HUES64 (cell line): ENCODE data around the gene TRPM6.

ENCODE experiments used
- H3K27ac ChIP-seq: 2 replicates; pipeline ENCODE4 v1.7.0; 2013; ENCODE audit warnings: low read depth, low read length, inconsistent platforms
- H3K27me3 ChIP-seq: 2 replicates; pipeline ENCODE4 v1.6.1; 2013; ENCODE audit warnings: mild to moderate bottlenecking, low read length; ENCODE audit not compliant: insufficient read depth
- H3K36me3 ChIP-seq: 2 replicates; pipeline ENCODE4 v1.6.1; 2013; ENCODE audit warnings: mild to moderate bottlenecking, low read length; ENCODE audit not compliant: insufficient read depth
- H3K4me1 ChIP-seq: 2 replicates; pipeline ENCODE4 v1.6.1; 2013; ENCODE audit warnings: mild to moderate bottlenecking, low read length, moderate library complexity; ENCODE audit not compliant: insufficient read depth
- H3K4me3 ChIP-seq: 2 replicates; pipeline ENCODE4 v1.5.1; 2013; ENCODE audit warnings: mild to moderate bottlenecking, low read length, moderate library complexity
- H3K9ac ChIP-seq: 2 replicates; pipeline ENCODE4 v1.6.1; 2013; ENCODE audit warnings: mild to moderate bottlenecking, low read depth, low read length
- H3K9me3 ChIP-seq: 2 replicates; pipeline ENCODE4 v1.6.1; 2013; ENCODE audit warnings: low read depth, low read length; ENCODE audit not compliant: insufficient read depth
- WGBS: fragments of 150-250, 120-280 bp; methylation state at CpG from one replicate; pipeline ENCODE4 v1.1.7; 2013; ENCODE audit warnings: missing lambda C conversion rate; 5-methylcytosine and 5-hydroxymethylcytosine counted together

TRPM6 gene

GRCh38 chr9:74817281-74817810 is 70.4 kb downstream of the TRPM6 start:
- no peak overlapping the region for H3K4me3 ChIP-seq
- WGBS: 94% methylated on average over 9 of the region's 9 CpGs
- H3K27me3 ChIP-seq: no peaks in the 10 kb centered on the region

GRCh38 chr9:74810200-74810599 is 77.5 kb downstream of the TRPM6 start:
- Histone ChIP-seq H3K27ac (no peak overlapping the region), H3K4me3 (no peak overlapping the region), H3K36me3 (no peaks in the 10 kb centered on the region), H3K9ac (no peak overlapping the region), H3K9me3 (no peaks in the 10 kb centered on the region), H3K4me1 (no peaks in the 10 kb centered on the region), H3K27me3 (no peaks in the 10 kb centered on the region)
- 97% methylated on average over 2 of the region's 2 CpGs for WGBS

More at GRCh38 chr9:74817281-74817810, 70.4 kb downstream of the TRPM6 start:
- Histone ChIP-seq H3K4me1 (no peaks in the 10 kb centered on the region), H3K9me3 (no peaks in the 10 kb centered on the region), H3K36me3 (no peaks in the 10 kb centered on the region), H3K9ac (no peak overlapping the region), H3K27ac (no peak overlapping the region)

- H3K4me1 ChIP-seq: no peaks in the 10 kb centered on the region
- WGBS: 83% methylated on average over 1 of the region's 2 CpGs
- H3K4me3 ChIP-seq: no peak overlapping the region
- no peak overlapping the region for H3K27ac ChIP-seq
- H3K36me3 ChIP-seq: no peaks in the 10 kb centered on the region
- no peaks in the 10 kb centered on the region for H3K9me3 ChIP-seq
- no peaks in the 10 kb centered on the region for H3K27me3 ChIP-seq
- no peak overlapping the region for H3K9ac ChIP-seq
Measured at GRCh38 chr9:74804018-74804385, 83.7 kb downstream of the TRPM6 start.

DNA sequence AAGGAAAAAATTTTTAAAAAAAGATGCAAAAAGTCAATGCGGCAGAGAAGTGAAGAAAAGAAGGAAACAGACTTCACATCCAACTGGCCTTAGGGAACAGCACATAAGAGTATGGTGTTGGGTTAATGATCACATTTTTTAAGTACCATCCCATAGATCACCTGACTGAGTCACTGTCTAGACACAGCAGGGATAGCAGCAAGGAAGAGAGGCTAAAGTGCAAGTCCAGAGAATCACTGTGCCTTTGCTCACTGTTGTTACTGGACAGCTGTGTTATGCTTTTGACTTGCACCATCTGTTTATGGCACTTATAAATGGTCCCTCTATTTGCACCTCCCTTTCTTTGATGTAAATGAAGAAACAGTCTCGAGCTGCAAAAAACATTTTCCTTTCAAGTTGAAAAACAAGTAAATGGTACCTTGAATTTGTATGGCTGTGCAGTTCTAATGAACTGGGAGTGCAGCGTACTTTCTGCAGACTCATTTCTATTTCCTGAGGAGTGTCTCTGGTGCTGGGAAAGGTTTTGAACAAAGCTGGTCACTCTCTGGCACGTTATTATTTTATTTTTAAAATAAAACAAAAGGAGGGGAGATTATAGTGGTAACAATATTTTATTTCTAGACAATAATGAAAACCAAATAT is 84.2 kb downstream of the TRPM6 start:
- peak overlapping the region; percentile 25; the same call in 1 of the 2 replicates for H3K9ac ChIP-seq
- no peaks in the 10 kb centered on the region for H3K36me3 ChIP-seq
- H3K4me1 ChIP-seq: no peaks in the 10 kb centered on the region
- WGBS: 94% methylated on average over 3 of the region's 4 CpGs
- H3K27me3 ChIP-seq: no peaks in the 10 kb centered on the region
- H3K4me3 ChIP-seq: no peak overlapping the region
- H3K27ac ChIP-seq: no peak overlapping the region
- no peaks in the 10 kb centered on the region for H3K9me3 ChIP-seq

DNA sequence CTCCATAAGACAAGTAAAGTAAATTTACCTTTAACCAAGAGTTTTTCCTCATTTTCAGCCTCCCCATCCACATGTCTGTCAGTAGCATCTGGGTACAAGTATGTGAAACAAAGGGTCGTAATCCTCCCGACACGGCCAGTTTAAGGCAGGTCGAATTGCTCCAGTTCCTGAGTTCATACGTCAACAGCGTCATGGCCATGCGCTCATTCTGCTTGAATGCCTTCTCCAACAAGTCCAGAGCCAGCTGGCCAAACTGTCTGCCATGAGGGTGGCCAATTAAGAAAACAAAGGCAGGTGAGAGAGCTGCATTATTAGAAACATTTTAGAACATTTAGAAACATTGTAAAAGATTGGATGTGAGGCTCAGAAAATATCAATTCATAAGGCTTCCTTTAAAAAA is 87.5 kb downstream of the TRPM6 start:
- Histone ChIP-seq H3K9me3 (no peaks in the 10 kb centered on the region), H3K4me1 (no peaks in the 10 kb centered on the region), H3K4me3 (no peak overlapping the region), H3K9ac (no peak overlapping the region), H3K36me3 (no peaks in the 10 kb centered on the region), H3K27me3 (no peaks in the 10 kb centered on the region), H3K27ac (no peak overlapping the region)
- 94% methylated on average over 7 of the region's 7 CpGs for WGBS

GRCh38 chr9:74795803-74796202 is 91.9 kb downstream of the TRPM6 start:
- no peaks in the 10 kb centered on the region for H3K4me1 ChIP-seq

GRCh38 chr9:74795081-74795480 is 92.6 kb downstream of the TRPM6 start:
- no peak overlapping the region for H3K9ac ChIP-seq
- no peak overlapping the region for H3K4me3 ChIP-seq
- H3K36me3 ChIP-seq: no peaks in the 10 kb centered on the region
- H3K27me3 ChIP-seq: no peaks in the 10 kb centered on the region
- 91% methylated on average over 4 of the region's 4 CpGs for WGBS
- H3K9me3 ChIP-seq: no peaks in the 10 kb centered on the region
- H3K27ac ChIP-seq: no peak overlapping the region
- H3K4me1 ChIP-seq: no peaks in the 10 kb centered on the region

More at GRCh38 chr9:74795803-74796202, 91.9 kb downstream of the TRPM6 start:
- Histone ChIP-seq H3K4me3 (no peak overlapping the region), H3K36me3 (no peaks in the 10 kb centered on the region), H3K27ac (no peak overlapping the region), H3K27me3 (no peaks in the 10 kb centered on the region), H3K9ac (no peak overlapping the region), H3K9me3 (no peaks in the 10 kb centered on the region)
- WGBS: 36% methylated on average over 1 of the region's 1 CpG

DNA sequence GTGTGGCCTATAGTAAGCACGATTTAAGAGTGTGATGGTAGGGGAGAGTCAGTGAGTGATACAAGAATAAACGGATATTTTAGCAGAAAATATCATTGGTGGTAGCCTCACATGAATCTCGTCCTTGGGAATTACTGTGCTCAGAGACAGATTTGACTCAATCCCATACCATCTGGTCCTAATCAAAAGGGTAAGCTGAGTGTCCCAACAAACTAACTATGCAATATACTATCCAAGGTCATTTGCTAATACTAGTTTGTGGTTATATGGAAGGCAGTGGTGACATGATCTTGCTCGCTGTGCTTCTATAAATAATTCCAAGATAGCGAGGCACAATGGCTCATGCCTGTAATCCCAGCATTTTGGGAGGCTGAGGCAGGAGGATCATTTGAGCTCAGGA is 103.2 kb downstream of the TRPM6 start:
- H3K9ac ChIP-seq: no peak overlapping the region

DNA sequence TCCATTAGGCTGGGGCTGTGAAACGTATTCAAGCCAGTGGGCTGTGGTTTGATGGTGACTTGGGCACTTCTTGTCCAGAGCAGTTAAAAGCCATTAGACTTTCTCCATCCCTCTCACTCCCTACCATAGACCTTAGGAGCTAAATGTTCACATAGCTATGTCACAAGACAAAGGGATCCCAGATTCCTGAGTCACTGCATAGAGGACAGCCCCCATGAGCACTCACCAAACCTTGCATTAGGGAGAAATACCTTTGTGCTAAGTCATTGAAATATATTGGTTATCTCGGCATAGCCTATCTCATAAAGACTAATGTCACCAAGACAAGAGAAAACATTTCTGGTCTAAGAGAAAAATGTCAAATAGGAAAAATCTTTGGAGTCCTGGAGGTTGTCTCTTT is 104.3 kb downstream of the TRPM6 start:
- Histone ChIP-seq H3K4me3 (no peak overlapping the region), H3K36me3 (no peaks in the 10 kb centered on the region), H3K27ac (no peak overlapping the region), H3K27me3 (no peaks in the 10 kb centered on the region), H3K9me3 (no peaks in the 10 kb centered on the region), H3K4me1 (no peaks in the 10 kb centered on the region), H3K9ac (no peak overlapping the region)
- WGBS: 100% methylated on average over 1 of the region's 2 CpGs

More for the DNA sequence above, 103.2 kb downstream of the TRPM6 start:
- Histone ChIP-seq H3K4me1 (no peaks in the 10 kb centered on the region), H3K36me3 (no peaks in the 10 kb centered on the region), H3K9me3 (no peaks in the 10 kb centered on the region), H3K4me3 (no peak overlapping the region), H3K27me3 (no peaks in the 10 kb centered on the region), H3K27ac (no peak overlapping the region)
- WGBS: 95% methylated on average over 5 of the region's 5 CpGs

GRCh38 chr9:74777136-74777879 is 110.4 kb downstream of the TRPM6 start:
- Histone ChIP-seq H3K9me3 (no peaks in the 10 kb centered on the region), H3K4me3 (no peak overlapping the region), H3K36me3 (no peaks in the 10 kb centered on the region), H3K9ac (no peak overlapping the region), H3K4me1 (no peaks in the 10 kb centered on the region), H3K27ac (no peak overlapping the region), H3K27me3 (no peaks in the 10 kb centered on the region)
- 77% methylated on average over 6 of the region's 8 CpGs for WGBS

- Histone ChIP-seq H3K27me3 (no peaks in the 10 kb centered on the region), H3K27ac (no peak overlapping the region), H3K4me3 (no peak overlapping the region), H3K36me3 (no peaks in the 10 kb centered on the region), H3K9me3 (no peaks in the 10 kb centered on the region), H3K9ac (no peak overlapping the region), H3K4me1 (no peaks in the 10 kb centered on the region)
- WGBS: 92% methylated on average over 5 of the region's 5 CpGs
Measured at GRCh38 chr9:74775396-74775795, 112.3 kb downstream of the TRPM6 start.
